HepG2 (cell line): ENCODE results near the gene RNFT2. TPM values are rescaled to one million over a fixed set of nuclear protein-coding genes. Genes with fewer than 3 reads are reported as not detected.

Source experiments
- BORCS8-MEF2B ChIP-seq: sonication (generic); formaldehyde crosslinking; IDR thresholded peaks from 2 replicates; pipeline ENCODE4 v1.8.0; 2022; ENCODE audit warnings: mild to moderate bottlenecking, missing genetic modification reagents
- FLYWCH1 ChIP-seq: sonication (generic); formaldehyde crosslinking; IDR thresholded peaks from 2 replicates; pipeline ENCODE4 v1.8.1; 2023; ENCODE audit warnings: mild to moderate bottlenecking, missing genetic modification reagents
- HHEX ChIP-seq: IDR thresholded peaks from 2 replicates; pipeline ENCODE4 v1.6.1; 2016; ENCODE audit warnings: control low read depth
- HNRNPH1 ChIP-seq: fragments of 200-400 bp; formaldehyde crosslinking; optimal IDR thresholded peaks from 2 replicates; pipeline ENCODE3; 2017; ENCODE audit warnings: mild to moderate bottlenecking, low read depth, low read length
- JUND ChIP-seq: sonication (generic); formaldehyde crosslinking; IDR thresholded peaks from 2 replicates; pipeline ENCODE4 v1.8.0; 2022; ENCODE audit warnings: mild to moderate bottlenecking, missing genetic modification reagents
- MIXL1 ChIP-seq: IDR thresholded peaks from 2 replicates; pipeline ENCODE4 v1.6.1; 2016
- NR2C2 ChIP-seq: sonication (generic); formaldehyde crosslinking; IDR thresholded peaks from 2 replicates; pipeline ENCODE4 v1.4.0; 2020; ENCODE audit warnings: missing genetic modification reagents, mild to moderate bottlenecking, moderate library complexity, borderline replicate concordance
- PCBP1 ChIP-seq: fragments of 200-400 bp; formaldehyde crosslinking; IDR thresholded peaks from 2 replicates; pipeline ENCODE4 v1.6.1; 2017; ENCODE audit warnings: mild to moderate bottlenecking, low read depth, low read length, borderline replicate concordance
- POGZ ChIP-seq: sonication (generic); formaldehyde crosslinking; IDR thresholded peaks from 2 replicates; pipeline ENCODE4 v1.4.0; 2020; ENCODE audit warnings: mild to moderate bottlenecking, missing genetic modification reagents
- SETDB1 ChIP-seq: sonication (generic); formaldehyde crosslinking; IDR thresholded peaks from 2 replicates; pipeline ENCODE4 v1.5.1; 2020; ENCODE audit warnings: missing genetic modification reagents, mild to moderate bottlenecking, borderline replicate concordance
- ZFP1 ChIP-seq: IDR thresholded peaks from 2 replicates; pipeline ENCODE4 v1.6.1; 2016
- ZFP36L1 ChIP-seq: sonication (generic); formaldehyde crosslinking; IDR thresholded peaks from 2 replicates; pipeline ENCODE4 v1.8.0; 2022; ENCODE audit warnings: mild to moderate bottlenecking, missing genetic modification reagents, moderate library complexity
- ZFY ChIP-seq: sonication (generic); formaldehyde crosslinking; IDR thresholded peaks from 2 replicates; pipeline ENCODE4 v1.4.0; 2020; ENCODE audit warnings: missing genetic modification reagents
- ZNF230 ChIP-seq: sonication (generic); formaldehyde crosslinking; IDR thresholded peaks from 2 replicates; pipeline ENCODE4 v1.4.0; 2020; ENCODE audit warnings: mild to moderate bottlenecking, missing genetic modification reagents
- ZNF326 ChIP-seq: sonication (generic); formaldehyde crosslinking; IDR thresholded peaks from 2 replicates; pipeline ENCODE4 v1.4.0; 2020; ENCODE audit warnings: missing genetic modification reagents, borderline replicate concordance
- ZNF451 ChIP-seq: sonication (generic); formaldehyde crosslinking; IDR thresholded peaks from 2 replicates; pipeline ENCODE4 v1.5.0; 2020; ENCODE audit warnings: mild to moderate bottlenecking, missing genetic modification reagents
- ZNF670 ChIP-seq: sonication (generic); formaldehyde crosslinking; IDR thresholded peaks from 2 replicates; pipeline ENCODE4 v1.8.0; 2022; ENCODE audit warnings: mild to moderate bottlenecking, missing genetic modification reagents, borderline replicate concordance
- ZNF672 ChIP-seq: sonication (generic); formaldehyde crosslinking; IDR thresholded peaks from 2 replicates; pipeline ENCODE4 v1.8.1; 2022; ENCODE audit warnings: missing genetic modification reagents
- ZNF75D ChIP-seq: sonication (generic); formaldehyde crosslinking; IDR thresholded peaks from 2 replicates; pipeline ENCODE4 v1.8.1; 2023; ENCODE audit warnings: missing genetic modification reagents, mild to moderate bottlenecking, borderline replicate concordance
- polyA plus RNA-seq, 8 experiments: library from polyadenylated mRNA; depleted of rRNA in 3 of 8; stranded (reverse) in 7 of 8; unstranded in 1 of 8; fragments of >200 nt; fragmentation: Illumina TruSeq in 4 of 8; extraction: Trizol in 4 of 8; gene quantifications; 2 replicates each; pipeline versions ENCODE4 v1.2.1 to v1.2.3, GENCODE V29; 2011 to 2016; ENCODE audit warnings: low read depth in 4 of 8, missing spikeins in 1 of 8, mixed read lengths in 1 of 8; ENCODE audit not compliant: insufficient read depth in 1 of 8
- total RNA-seq, 5 experiments: library from RNA; depleted of rRNA; stranded (reverse); fragments of >200 nt; fragmentation: Illumina TruSeq; extraction: Trizol; gene quantifications; 2 replicates each; pipeline ENCODE4 v1.2.3, GENCODE V29; 2016; ENCODE audit warnings: low read depth in 1 of 5
- TF ChIP-seq, protein P1 (sequence below): sonication (generic); formaldehyde crosslinking; IDR thresholded peaks from 2 replicates; pipeline ENCODE4 v1.4.0; 2020; ENCODE audit warnings: missing genetic modification reagents, borderline replicate concordance
- TF ChIP-seq, protein P2 (sequence below): IDR thresholded peaks from 2 replicates; pipeline ENCODE4 v1.6.1; 2012; ENCODE audit warnings: low read length, improper control_type of control experiment
- TF ChIP-seq, protein P3 (sequence below): sonication (generic); formaldehyde crosslinking; IDR thresholded peaks from 2 replicates; pipeline ENCODE4 v1.8.0; 2022; ENCODE audit warnings: mild to moderate bottlenecking, missing genetic modification reagents, moderate library complexity

Gene RNFT2
- total and polyA plus RNA-seq, 2 of the 13 experiments (the other 11 are each of a cell fraction or from before 2014, with no cell fraction given) = 3.3 to 8.3 TPM

GRCh38 chr12:116737774-116738657 lies at the start of gene RNFT2, which contains the start of gene SPRING1 (continued):
- TF ChIP-seq HNRNPH1 (no peak), BORCS8-MEF2B (peak; percentile 72; the same call in 1 of the 2 replicates), ZNF75D (CRISPR knock-in tag) (no peak), MIXL1 (CRISPR knock-in tag) (no peak), JUND (CRISPR knock-in tag) (peak; percentile 63; the same call in 1 of the 2 replicates), NR2C2 (peak; percentile 63), ZNF672 (CRISPR knock-in tag) (no peak), ZNF670 (CRISPR knock-in tag) (no peak), SETDB1 (CRISPR knock-in tag) (no peak), ZFY (peak; percentile 50), ZNF326 (CRISPR knock-in tag) (no peak), ZFP36L1 (CRISPR knock-in tag) (0 out of 2 replicates have a peak, but pooled peaks have one; percentile 52), POGZ (CRISPR knock-in tag) (peak; percentile 99), ZNF230 (CRISPR knock-in tag) (peak; percentile 46; the same call in 1 of the 2 replicates), ZNF451 (CRISPR knock-in tag) (no peak), HHEX (CRISPR knock-in tag) (no peak), PCBP1 (no peak), FLYWCH1 (no peak), ZFP1 (CRISPR knock-in tag) (no peak)
- TF ChIP-seq, protein P1, sequence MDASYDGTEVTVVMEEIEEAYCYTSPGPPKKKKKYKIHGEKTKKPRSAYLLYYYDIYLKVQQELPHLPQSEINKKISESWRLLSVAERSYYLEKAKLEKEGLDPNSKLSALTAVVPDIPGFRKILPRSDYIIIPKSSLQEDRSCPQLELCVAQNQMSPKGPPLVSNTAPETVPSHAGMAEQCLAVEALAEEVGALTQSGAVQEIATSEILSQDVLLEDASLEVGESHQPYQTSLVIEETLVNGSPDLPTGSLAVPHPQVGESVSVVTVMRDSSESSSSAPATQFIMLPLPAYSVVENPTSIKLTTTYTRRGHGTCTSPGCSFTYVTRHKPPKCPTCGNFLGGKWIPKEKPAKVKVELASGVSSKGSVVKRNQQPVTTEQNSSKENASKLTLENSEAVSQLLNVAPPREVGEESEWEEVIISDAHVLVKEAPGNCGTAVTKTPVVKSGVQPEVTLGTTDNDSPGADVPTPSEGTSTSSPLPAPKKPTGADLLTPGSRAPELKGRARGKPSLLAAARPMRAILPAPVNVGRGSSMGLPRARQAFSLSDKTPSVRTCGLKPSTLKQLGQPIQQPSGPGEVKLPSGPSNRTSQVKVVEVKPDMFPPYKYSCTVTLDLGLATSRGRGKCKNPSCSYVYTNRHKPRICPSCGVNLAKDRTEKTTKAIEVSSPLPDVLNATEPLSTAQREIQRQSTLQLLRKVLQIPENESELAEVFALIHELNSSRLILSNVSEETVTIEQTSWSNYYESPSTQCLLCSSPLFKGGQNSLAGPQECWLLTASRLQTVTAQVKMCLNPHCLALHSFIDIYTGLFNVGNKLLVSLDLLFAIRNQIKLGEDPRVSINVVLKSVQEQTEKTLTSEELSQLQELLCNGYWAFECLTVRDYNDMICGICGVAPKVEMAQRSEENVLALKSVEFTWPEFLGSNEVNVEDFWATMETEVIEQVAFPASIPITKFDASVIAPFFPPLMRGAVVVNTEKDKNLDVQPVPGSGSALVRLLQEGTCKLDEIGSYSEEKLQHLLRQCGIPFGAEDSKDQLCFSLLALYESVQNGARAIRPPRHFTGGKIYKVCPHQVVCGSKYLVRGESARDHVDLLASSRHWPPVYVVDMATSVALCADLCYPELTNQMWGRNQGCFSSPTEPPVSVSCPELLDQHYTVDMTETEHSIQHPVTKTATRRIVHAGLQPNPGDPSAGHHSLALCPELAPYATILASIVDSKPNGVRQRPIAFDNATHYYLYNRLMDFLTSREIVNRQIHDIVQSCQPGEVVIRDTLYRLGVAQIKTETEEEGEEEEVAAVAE (CRISPR knock-in tag) = peak; percentile 24; the same call in 1 of the 2 replicates
- TF ChIP-seq, protein P2, sequence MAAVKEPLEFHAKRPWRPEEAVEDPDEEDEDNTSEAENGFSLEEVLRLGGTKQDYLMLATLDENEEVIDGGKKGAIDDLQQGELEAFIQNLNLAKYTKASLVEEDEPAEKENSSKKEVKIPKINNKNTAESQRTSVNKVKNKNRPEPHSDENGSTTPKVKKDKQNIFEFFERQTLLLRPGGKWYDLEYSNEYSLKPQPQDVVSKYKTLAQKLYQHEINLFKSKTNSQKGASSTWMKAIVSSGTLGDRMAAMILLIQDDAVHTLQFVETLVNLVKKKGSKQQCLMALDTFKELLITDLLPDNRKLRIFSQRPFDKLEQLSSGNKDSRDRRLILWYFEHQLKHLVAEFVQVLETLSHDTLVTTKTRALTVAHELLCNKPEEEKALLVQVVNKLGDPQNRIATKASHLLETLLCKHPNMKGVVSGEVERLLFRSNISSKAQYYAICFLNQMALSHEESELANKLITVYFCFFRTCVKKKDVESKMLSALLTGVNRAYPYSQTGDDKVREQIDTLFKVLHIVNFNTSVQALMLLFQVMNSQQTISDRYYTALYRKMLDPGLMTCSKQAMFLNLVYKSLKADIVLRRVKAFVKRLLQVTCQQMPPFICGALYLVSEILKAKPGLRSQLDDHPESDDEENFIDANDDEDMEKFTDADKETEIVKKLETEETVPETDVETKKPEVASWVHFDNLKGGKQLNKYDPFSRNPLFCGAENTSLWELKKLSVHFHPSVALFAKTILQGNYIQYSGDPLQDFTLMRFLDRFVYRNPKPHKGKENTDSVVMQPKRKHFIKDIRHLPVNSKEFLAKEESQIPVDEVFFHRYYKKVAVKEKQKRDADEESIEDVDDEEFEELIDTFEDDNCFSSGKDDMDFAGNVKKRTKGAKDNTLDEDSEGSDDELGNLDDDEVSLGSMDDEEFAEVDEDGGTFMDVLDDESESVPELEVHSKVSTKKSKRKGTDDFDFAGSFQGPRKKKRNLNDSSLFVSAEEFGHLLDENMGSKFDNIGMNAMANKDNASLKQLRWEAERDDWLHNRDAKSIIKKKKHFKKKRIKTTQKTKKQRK = no peak
- TF ChIP-seq, protein P3, sequence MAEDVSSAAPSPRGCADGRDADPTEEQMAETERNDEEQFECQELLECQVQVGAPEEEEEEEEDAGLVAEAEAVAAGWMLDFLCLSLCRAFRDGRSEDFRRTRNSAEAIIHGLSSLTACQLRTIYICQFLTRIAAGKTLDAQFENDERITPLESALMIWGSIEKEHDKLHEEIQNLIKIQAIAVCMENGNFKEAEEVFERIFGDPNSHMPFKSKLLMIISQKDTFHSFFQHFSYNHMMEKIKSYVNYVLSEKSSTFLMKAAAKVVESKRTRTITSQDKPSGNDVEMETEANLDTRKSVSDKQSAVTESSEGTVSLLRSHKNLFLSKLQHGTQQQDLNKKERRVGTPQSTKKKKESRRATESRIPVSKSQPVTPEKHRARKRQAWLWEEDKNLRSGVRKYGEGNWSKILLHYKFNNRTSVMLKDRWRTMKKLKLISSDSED (CRISPR knock-in tag) = no peak
